ENCODE data around the gene LPCAT1. TPM values are rescaled to one million over a fixed set of nuclear protein-coding genes. Genes with fewer than 3 reads are reported as not detected.

The LPCAT1 gene
- total and polyA plus RNA-seq, 10 of the 15 experiments (the other 5 are each of a cell fraction or from before 2014, with no cell fraction given): 2.3 to 109 (median 72.7) TPM

DNA sequence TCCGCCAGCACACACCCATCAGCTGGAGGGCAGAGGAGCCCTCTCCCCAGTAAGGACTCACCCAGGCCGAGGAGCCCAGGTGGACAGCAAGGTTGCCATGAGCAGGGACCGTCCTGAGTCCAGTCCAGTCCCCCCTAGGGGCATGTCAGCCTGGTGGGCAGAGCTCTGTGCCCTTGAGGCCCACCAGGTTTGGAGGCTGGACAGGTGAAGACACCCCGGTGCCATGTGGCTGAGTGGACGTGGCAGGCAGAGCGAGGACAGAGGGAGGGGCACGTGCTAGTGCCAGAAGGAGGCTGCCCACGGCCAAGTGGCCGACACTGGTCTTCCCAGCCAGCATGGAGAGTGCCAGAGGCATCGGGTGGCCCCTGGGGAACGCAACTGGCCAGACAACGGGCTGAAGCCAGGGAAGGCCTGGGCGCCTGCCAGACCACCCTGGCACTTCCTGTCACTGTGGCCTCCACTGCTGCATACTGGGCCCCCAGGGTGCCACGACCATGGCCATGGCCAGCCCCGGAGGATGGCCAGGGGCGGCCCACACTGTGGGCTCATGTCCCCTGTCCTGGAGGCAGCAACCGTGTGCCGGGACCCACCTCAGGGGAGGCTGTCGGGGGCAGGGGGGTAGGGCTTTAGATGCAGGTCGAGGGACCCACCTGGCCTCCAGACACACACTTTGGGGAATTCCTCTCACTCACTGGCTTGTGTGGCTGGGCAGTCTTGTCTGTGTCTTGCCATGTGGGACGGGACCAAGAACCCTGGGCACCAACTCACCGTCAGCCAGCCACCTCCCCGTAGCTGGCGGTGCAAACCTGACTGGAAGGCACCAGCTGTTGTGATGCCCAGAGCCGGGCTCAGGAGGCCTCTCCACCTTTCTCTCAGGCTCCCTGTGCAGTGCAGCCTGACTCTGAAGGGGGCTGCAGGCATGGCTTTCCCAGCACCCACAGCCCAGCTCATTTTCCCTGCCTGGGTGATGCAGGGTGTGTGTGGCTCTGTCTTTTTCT is 42.3 kb upstream of the LPCAT1 start:
- Histone ChIP-seq H4K20me1 (ENCODE audit: control insufficient read depth, insufficient read depth) (no peaks in the 10 kb centered on the region), H3K27ac (ENCODE audit: control insufficient read depth, insufficient read depth) (no peak overlapping the region), H3K79me2 (ENCODE audit: control insufficient read depth, insufficient read depth, low read length) (no peaks in the 10 kb centered on the region), H3K9me3 (replicated peaks; ENCODE audit: control insufficient read depth, insufficient read depth, low read length) (no peaks in the 10 kb centered on the region; the same call in 2 of the 3 replicates), H3K27me3 (replicated peaks in 1 of 2; ENCODE audit: control insufficient read depth in 2 of 2, insufficient read depth in 2 of 2, low read length in 1 of 2) (no peaks in the 10 kb centered on the region), H3K9ac (ENCODE audit: control insufficient read depth, insufficient read depth, low read length) (no peak overlapping the region), H3K4me2 (ENCODE audit: control insufficient read depth, insufficient read depth) (no peak overlapping the region), H2AFZ (ENCODE audit: control insufficient read depth, low read depth, low read length) (no peak overlapping the region), H3K4me1 (ENCODE audit: control insufficient read depth, insufficient read depth, low read length) (no peaks in the 10 kb centered on the region), H3K4me3 (no peak overlapping the region), H3K36me3 (ENCODE audit: control insufficient read depth in 2 of 2, insufficient read depth in 2 of 2, low read length in 1 of 2) (peaks cover under 1 to 1% of the 10 kb centered on the region in 2 experiments; a peak in 2 of 4 replicates)
- RAD21 ChIA-PET (ENCODE audit: unreplicated experiment): no interaction called here
- BruUV-seq (replicated peaks): no TSS peak
- SMC1A ChIA-PET (ENCODE audit: uncharacterized antibody, unreplicated experiment): no interaction called here
- POLR2A ChIA-PET: no interaction called here
- CTCF ChIA-PET: no interaction called here
- TF ChIP-seq, protein P1, sequence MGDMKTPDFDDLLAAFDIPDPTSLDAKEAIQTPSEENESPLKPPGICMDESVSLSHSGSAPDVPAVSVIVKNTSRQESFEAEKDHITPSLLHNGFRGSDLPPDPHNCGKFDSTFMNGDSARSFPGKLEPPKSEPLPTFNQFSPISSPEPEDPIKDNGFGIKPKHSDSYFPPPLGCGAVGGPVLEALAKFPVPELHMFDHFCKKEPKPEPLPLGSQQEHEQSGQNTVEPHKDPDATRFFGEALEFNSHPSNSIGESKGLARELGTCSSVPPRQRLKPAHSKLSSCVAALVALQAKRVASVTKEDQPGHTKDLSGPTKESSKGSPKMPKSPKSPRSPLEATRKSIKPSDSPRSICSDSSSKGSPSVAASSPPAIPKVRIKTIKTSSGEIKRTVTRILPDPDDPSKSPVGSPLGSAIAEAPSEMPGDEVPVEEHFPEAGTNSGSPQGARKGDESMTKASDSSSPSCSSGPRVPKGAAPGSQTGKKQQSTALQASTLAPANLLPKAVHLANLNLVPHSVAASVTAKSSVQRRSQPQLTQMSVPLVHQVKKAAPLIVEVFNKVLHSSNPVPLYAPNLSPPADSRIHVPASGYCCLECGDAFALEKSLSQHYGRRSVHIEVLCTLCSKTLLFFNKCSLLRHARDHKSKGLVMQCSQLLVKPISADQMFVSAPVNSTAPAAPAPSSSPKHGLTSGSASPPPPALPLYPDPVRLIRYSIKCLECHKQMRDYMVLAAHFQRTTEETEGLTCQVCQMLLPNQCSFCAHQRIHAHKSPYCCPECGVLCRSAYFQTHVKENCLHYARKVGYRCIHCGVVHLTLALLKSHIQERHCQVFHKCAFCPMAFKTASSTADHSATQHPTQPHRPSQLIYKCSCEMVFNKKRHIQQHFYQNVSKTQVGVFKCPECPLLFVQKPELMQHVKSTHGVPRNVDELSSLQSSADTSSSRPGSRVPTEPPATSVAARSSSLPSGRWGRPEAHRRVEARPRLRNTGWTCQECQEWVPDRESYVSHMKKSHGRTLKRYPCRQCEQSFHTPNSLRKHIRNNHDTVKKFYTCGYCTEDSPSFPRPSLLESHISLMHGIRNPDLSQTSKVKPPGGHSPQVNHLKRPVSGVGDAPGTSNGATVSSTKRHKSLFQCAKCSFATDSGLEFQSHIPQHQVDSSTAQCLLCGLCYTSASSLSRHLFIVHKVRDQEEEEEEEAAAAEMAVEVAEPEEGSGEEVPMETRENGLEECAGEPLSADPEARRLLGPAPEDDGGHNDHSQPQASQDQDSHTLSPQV (IDR thresholded peaks at IDR 0.05): no peak
- TF ChIP-seq, protein P2, sequence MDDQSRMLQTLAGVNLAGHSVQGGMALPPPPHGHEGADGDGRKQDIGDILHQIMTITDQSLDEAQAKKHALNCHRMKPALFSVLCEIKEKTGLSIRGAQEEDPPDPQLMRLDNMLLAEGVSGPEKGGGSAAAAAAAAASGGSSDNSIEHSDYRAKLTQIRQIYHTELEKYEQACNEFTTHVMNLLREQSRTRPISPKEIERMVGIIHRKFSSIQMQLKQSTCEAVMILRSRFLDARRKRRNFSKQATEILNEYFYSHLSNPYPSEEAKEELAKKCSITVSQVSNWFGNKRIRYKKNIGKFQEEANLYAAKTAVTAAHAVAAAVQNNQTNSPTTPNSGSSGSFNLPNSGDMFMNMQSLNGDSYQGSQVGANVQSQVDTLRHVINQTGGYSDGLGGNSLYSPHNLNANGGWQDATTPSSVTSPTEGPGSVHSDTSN (IDR thresholded peaks at IDR 0.05; ENCODE audit: insufficient replicate concordance, low read depth, low read length): no peak
- no peak for TF ChIP-seq SRF (IDR thresholded peaks at IDR 0.05; ENCODE audit: low read depth in 2 of 2, low read length in 2 of 2)
- no peak for TF ChIP-seq ZNF207 (IDR thresholded peaks at IDR 0.05; ENCODE audit: borderline replicate concordance)
- no peak for TF ChIP-seq RCOR1 (conservative IDR thresholded peaks at IDR 0.05; ENCODE audit: low read depth, low read length)
- TF ChIP-seq NR2C1 (IDR thresholded peaks at IDR 0.05): no peak
- no peak for TF ChIP-seq ZBED1 (IDR thresholded peaks at IDR 0.05; ENCODE audit: borderline replicate concordance)
- TF ChIP-seq SIN3A (IDR thresholded peaks at IDR 0.05; ENCODE audit: low read depth, low read length): no peak
- TF ChIP-seq HDGF (IDR thresholded peaks at IDR 0.05): no peak
- TF ChIP-seq GABPA (IDR thresholded peaks at IDR 0.05; ENCODE audit: low read depth): no peak
- no peak for TF ChIP-seq CREM (IDR thresholded peaks at IDR 0.05; ENCODE audit: low read depth)
- no peak for TF ChIP-seq EZH2 (IDR thresholded peaks at IDR 0.05; ENCODE audit: borderline replicate concordance, control insufficient read depth, low read depth, low read length)
- no peak for TF ChIP-seq LARP7 (IDR thresholded peaks at IDR 0.05)
- TF ChIP-seq RAD21 (IDR thresholded peaks at IDR 0.05; ENCODE audit: insufficient read depth, low read depth, low read length): no peak
- TF ChIP-seq SMAD5 (IDR thresholded peaks at IDR 0.05; ENCODE audit: low read depth): no peak
- intact Hi-C loops (cut with micrococcal nuclease; ENCODE audit: unreplicated experiment) (no loop called here), in situ Hi-C loops (cut with MboI) (loop anchor here (5.0 kb wide), 1 partner anchor 1304 kb away; no protein-coding TSS in a partner anchor)
- FAIRE-seq: no peak
- no peak for ATAC-seq
- no peak for DNase-seq (ENCODE audit: low read depth, low spot score)
- WGBS (ENCODE audit: insufficient coverage, insufficient replicate concordance, low lambda C conversion rate, missing lambda C conversion rate): 72% methylated on average over 25 of the region's 25 CpGs
